GM12891 (cell line): ENCODE results near the gene UBE2G1.

Source experiments
- PAX5 ChIP-seq: IDR thresholded peaks from 2 replicates; pipeline ENCODE4 v1.6.1; 2011; ENCODE audit warnings: low read length, moderate library complexity, mild to moderate bottlenecking; ENCODE audit not compliant: insufficient read depth, severe bottlenecking
- POLR2A ChIP-seq: IDR thresholded peaks from 2 replicates; pipeline ENCODE4 v1.6.1; 2011; ENCODE audit warnings: low read depth, low read length, control low read depth
- POLR2AphosphoS5 ChIP-seq: IDR thresholded peaks from 2 replicates; pipeline ENCODE4 v1.6.1; 2011; ENCODE audit warnings: low read depth, low read length, control low read depth
- POU2F2 ChIP-seq: IDR thresholded peaks from 2 replicates; pipeline ENCODE4 v1.6.1; 2011; ENCODE audit warnings: low read depth, mild to moderate bottlenecking, control low read depth, low read length, moderate library complexity
- SPI1 ChIP-seq: IDR thresholded peaks from 2 replicates; pipeline ENCODE4 v1.6.1; 2011; ENCODE audit warnings: low read depth, low read length, control low read depth
- TAF1 ChIP-seq: IDR thresholded peaks from 2 replicates; pipeline ENCODE4 v1.6.1; 2011; ENCODE audit warnings: low read depth, low read length, control low read depth

DNA sequence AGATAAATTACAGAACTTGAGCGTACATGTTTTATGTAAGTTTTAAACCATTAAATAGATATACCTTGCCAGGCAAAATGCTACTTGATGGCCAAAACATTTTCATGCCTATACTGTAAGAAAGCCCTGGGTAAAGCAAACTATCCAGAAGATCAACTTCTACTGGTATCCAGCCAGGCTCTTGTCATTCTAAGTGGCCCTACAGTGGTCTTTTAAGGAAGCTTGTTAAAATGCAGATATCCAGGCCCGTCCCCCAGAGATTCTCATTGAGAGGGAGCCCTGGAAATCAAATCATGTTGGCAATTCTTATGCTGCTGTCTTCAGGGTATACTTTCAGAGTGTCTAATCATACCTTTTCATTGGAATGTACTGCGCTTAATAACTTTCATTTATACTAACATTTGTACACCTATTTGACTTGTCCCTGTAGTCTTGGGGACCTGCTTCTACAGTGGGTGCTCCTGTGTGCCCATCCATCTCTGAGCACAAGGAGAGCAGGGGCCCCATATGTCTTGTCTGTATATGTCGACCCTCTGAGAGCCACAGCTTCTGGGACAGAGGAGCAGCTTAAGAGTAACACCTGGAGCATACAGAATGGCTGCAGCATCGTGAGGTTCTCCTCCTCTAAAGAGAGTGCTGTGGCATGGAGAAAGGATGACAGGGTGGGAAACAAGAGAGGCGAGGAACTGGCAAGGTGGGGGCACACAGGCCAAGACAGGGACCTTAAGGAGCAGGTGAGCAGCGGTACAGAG lies 59.1 kb downstream of the UBE2G1 start:
- no peak for TF ChIP-seq TAF1
- TF ChIP-seq POLR2AphosphoS5: no peak
- TF ChIP-seq POLR2A: no peak
- no peak for TF ChIP-seq POU2F2
- no peak for TF ChIP-seq SPI1
- TF ChIP-seq PAX5: no peak
